ENCODE measurements around the gene TTC23L.

The TTC23L gene

DNA sequence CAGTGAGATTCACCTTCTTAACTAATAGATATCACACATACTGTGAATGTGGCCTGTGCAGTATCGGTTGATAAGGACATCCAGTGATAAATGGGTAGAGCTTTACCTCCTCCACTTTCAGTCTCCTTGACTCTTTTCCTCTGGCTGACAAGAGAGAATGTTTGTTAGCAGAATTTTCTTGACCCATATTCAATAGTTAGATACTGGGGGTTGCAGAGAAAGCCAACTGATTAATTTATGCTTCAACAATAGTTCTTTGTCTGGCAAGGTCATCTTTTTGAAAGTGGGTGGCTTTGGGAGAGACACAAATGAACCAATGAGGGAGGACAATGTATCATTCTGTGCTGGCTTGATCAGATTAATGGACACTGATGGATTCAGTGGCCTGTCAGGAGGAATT lies 30.3 kb downstream of the TTC23L start:
- Histone ChIP-seq H2AFZ (ENCODE audit: low read depth, low read length) (no peak overlapping the region), H3K4me3 (ENCODE audit: low read length) (no peak overlapping the region), H3K27me3 (ENCODE audit: low read depth, low read length) (no peaks in the 10 kb centered on the region), H4K20me1 (ENCODE audit: insufficient read depth, low read length) (no peaks in the 10 kb centered on the region), H3K4me2 (ENCODE audit: low read length) (no peak overlapping the region), H3K9ac (ENCODE audit: low read length) (no peak overlapping the region), H3K4me1 (ENCODE audit: low read length) (no peaks in the 10 kb centered on the region), H3K27ac (ENCODE audit: low read length) (no peak overlapping the region), H3K9me3 (ENCODE audit: insufficient read depth, low read length) (no peaks in the 10 kb centered on the region), H3K36me3 (replicated peaks; ENCODE audit: low read depth, low read length) (no peaks in the 10 kb centered on the region), H3K79me2 (ENCODE audit: low read length) (no peaks in the 10 kb centered on the region)
- TF ChIP-seq, protein P1, sequence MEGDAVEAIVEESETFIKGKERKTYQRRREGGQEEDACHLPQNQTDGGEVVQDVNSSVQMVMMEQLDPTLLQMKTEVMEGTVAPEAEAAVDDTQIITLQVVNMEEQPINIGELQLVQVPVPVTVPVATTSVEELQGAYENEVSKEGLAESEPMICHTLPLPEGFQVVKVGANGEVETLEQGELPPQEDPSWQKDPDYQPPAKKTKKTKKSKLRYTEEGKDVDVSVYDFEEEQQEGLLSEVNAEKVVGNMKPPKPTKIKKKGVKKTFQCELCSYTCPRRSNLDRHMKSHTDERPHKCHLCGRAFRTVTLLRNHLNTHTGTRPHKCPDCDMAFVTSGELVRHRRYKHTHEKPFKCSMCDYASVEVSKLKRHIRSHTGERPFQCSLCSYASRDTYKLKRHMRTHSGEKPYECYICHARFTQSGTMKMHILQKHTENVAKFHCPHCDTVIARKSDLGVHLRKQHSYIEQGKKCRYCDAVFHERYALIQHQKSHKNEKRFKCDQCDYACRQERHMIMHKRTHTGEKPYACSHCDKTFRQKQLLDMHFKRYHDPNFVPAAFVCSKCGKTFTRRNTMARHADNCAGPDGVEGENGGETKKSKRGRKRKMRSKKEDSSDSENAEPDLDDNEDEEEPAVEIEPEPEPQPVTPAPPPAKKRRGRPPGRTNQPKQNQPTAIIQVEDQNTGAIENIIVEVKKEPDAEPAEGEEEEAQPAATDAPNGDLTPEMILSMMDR (IDR thresholded peaks at IDR 0.05; ENCODE audit: low read depth, low read length) = no peak
- TF ChIP-seq EZH2phosphoT487 (IDR thresholded peaks at IDR 0.05; ENCODE audit: low read depth) = no peak

DNA sequence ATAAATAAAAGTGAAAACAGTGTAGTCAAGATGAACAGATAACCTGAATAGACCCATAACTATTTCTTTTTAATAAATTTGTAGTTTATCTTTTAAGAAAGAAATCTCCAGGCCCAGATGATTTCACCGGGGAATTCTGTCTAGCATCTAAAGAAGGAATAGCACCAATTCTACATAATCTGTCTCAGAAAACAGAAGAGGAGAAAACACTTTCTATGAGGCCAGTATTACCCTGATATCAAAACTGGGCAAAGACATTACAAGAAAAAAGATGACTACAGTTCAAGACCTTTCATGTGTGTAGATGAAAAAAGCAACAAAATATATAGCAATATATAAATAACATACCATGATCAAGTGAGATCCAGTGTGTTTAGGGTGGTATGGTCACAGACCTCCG lies 31.4 kb downstream of the TTC23L start:
- no peaks in the 10 kb centered on the region for H3K36me3 ChIP-seq (replicated peaks; ENCODE audit: low read depth, low read length)
- H2AFZ ChIP-seq (ENCODE audit: low read depth, low read length) = no peak overlapping the region
- no peaks in the 10 kb centered on the region for H3K27me3 ChIP-seq (ENCODE audit: low read depth, low read length)
- no peak overlapping the region for H3K4me3 ChIP-seq (ENCODE audit: low read length)
- H4K20me1 ChIP-seq (ENCODE audit: insufficient read depth, low read length) = no peaks in the 10 kb centered on the region
- H3K9ac ChIP-seq (ENCODE audit: low read length) = no peak overlapping the region
- H3K9me3 ChIP-seq (ENCODE audit: insufficient read depth, low read length) = no peaks in the 10 kb centered on the region
- no peak overlapping the region for H3K27ac ChIP-seq (ENCODE audit: low read length)
- H3K4me2 ChIP-seq (ENCODE audit: low read length) = no peak overlapping the region
- no peaks in the 10 kb centered on the region for H3K4me1 ChIP-seq (ENCODE audit: low read length)
- H3K79me2 ChIP-seq (ENCODE audit: low read length) = no peaks in the 10 kb centered on the region
- TF ChIP-seq, protein P1 (IDR thresholded peaks at IDR 0.05; ENCODE audit: low read depth, low read length) = no peak
- no peak for TF ChIP-seq EZH2phosphoT487 (IDR thresholded peaks at IDR 0.05; ENCODE audit: low read depth)

DNA sequence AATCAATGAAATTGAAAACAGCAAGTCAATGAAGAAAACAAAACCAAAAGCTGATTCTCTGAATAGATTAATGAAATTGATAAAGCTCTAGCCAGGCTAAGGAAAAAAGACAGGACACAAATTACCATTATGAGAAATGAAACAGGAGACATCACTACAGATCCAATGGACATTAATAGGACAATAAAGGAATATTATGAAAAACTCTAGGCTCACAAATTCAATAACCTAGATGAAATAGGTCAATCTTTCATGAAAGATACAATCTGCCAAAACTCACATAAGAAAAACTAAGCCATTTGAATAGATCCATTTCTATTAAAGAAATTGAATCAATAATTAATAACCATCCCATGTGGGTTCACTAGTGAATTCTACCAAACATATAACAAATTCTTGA lies 37.3 kb downstream of the TTC23L start:
- no peak overlapping the region for H3K27ac ChIP-seq (ENCODE audit: low read length)
- H3K27me3 ChIP-seq (ENCODE audit: low read depth, low read length) = no peaks in the 10 kb centered on the region
- no peaks in the 10 kb centered on the region for H3K4me1 ChIP-seq (ENCODE audit: low read length)
- no peak overlapping the region for H3K4me2 ChIP-seq (ENCODE audit: low read length)
- H4K20me1 ChIP-seq (ENCODE audit: insufficient read depth, low read length) = no peaks in the 10 kb centered on the region
- TF ChIP-seq EZH2phosphoT487 (IDR thresholded peaks at IDR 0.05; ENCODE audit: low read depth) = no peak
- TF ChIP-seq, protein P1 (IDR thresholded peaks at IDR 0.05; ENCODE audit: low read depth, low read length) = no peak
- H2AFZ ChIP-seq (ENCODE audit: low read depth, low read length) = no peak overlapping the region
- H3K9ac ChIP-seq (ENCODE audit: low read length) = no peak overlapping the region
- no peak overlapping the region for H3K4me3 ChIP-seq (ENCODE audit: low read length)
- no peaks in the 10 kb centered on the region for H3K9me3 ChIP-seq (ENCODE audit: insufficient read depth, low read length)
- H3K79me2 ChIP-seq (ENCODE audit: low read length) = no peaks in the 10 kb centered on the region
- no peaks in the 10 kb centered on the region for H3K36me3 ChIP-seq (replicated peaks; ENCODE audit: low read depth, low read length)

DNA sequence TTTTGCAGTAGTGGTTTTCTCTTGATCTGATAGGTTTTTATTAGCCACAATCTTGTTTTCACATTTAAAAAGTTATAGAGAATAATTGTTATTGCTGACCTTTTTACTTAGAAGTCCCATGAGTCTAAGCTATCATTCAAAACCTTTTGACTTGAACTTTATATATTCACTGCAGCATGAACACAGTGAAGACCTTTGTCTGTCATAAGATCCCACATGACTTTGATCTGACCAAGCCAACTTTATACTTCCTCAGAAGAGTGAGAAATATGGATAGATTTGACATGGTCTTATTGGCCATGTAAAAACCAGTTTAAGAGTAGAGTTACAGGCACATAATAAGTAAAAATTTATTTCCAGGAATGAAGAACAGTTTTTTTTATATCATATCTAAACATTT lies 42.3 kb downstream of the TTC23L start:
- Histone ChIP-seq H3K4me1 (ENCODE audit: low read length) (no peaks in the 10 kb centered on the region), H3K9me3 (ENCODE audit: insufficient read depth, low read length) (no peaks in the 10 kb centered on the region), H4K20me1 (ENCODE audit: insufficient read depth, low read length) (no peaks in the 10 kb centered on the region), H3K4me3 (ENCODE audit: low read length) (no peak overlapping the region), H3K79me2 (ENCODE audit: low read length) (no peaks in the 10 kb centered on the region), H3K27ac (ENCODE audit: low read length) (no peak overlapping the region), H2AFZ (ENCODE audit: low read depth, low read length) (no peak overlapping the region), H3K27me3 (ENCODE audit: low read depth, low read length) (no peaks in the 10 kb centered on the region), H3K9ac (ENCODE audit: low read length) (no peak overlapping the region), H3K4me2 (ENCODE audit: low read length) (no peak overlapping the region), H3K36me3 (replicated peaks; ENCODE audit: low read depth, low read length) (no peaks in the 10 kb centered on the region)
- TF ChIP-seq, protein P1 (IDR thresholded peaks at IDR 0.05; ENCODE audit: low read depth, low read length) = no peak
- TF ChIP-seq EZH2phosphoT487 (IDR thresholded peaks at IDR 0.05; ENCODE audit: low read depth) = no peak
